KMS-11 (cell line): ENCODE results near the gene OR10J5.

Experiments
- H2AFZ ChIP-seq: fragments of 200-600 bp; sonication (generic); 2 replicates; pipeline ENCODE4 v1.6.1; 2016; ENCODE audit warnings: antibody characterized with exemption, mixed run types, low read depth
- H3K27ac ChIP-seq: fragments of 200-600 bp; sonication (generic); 2 replicates; pipeline ENCODE4 v1.6.1; 2016; ENCODE audit warnings: mild to moderate bottlenecking, mixed run types
- H3K27me3 ChIP-seq: fragments of 200-600 bp; sonication (generic); 2 replicates; pipeline ENCODE4 v1.6.1; 2017; ENCODE audit warnings: mild to moderate bottlenecking, low read depth, mixed run types, moderate library complexity; ENCODE audit not compliant: insufficient read depth
- H3K36me3 ChIP-seq: fragments of 200-600 bp; sonication (generic); 2 replicates; pipeline ENCODE4 v1.6.1; 2017; ENCODE audit warnings: mild to moderate bottlenecking, mixed run types; ENCODE audit not compliant: insufficient read depth
- H3K4me1 ChIP-seq: fragments of 200-600 bp; sonication (generic); 2 replicates; pipeline ENCODE4 v1.6.1; 2016; ENCODE audit warnings: mild to moderate bottlenecking, low read depth, mixed run types; ENCODE audit not compliant: poor library complexity, severe bottlenecking
- H3K4me2 ChIP-seq: fragments of 200-600 bp; sonication (generic); 2 replicates; pipeline ENCODE4 v1.7.0; 2016; ENCODE audit warnings: mild to moderate bottlenecking, mixed run types
- H3K4me3 ChIP-seq: fragments of 200-600 bp; sonication (generic); IDR thresholded peaks from 2 replicates; pipeline ENCODE4 v1.6.1; 2017; ENCODE audit warnings: low read depth, low read length, mixed read lengths; ENCODE audit not compliant: insufficient read depth
- H3K79me2 ChIP-seq: fragments of 200-600 bp; sonication (generic); 2 replicates; pipeline ENCODE4 v1.6.1; 2016; ENCODE audit warnings: low read depth, mixed run types; ENCODE audit not compliant: insufficient read depth
- H3K9ac ChIP-seq: fragments of 200-600 bp; sonication (generic); 2 replicates; pipeline ENCODE4 v1.6.1; 2016; ENCODE audit warnings: mild to moderate bottlenecking, mixed run types
- H4K20me1 ChIP-seq: fragments of 200-600 bp; sonication (generic); 2 replicates; pipeline ENCODE4 v1.6.1; 2016; ENCODE audit warnings: mild to moderate bottlenecking, mixed run types; ENCODE audit not compliant: insufficient read depth
- TF ChIP-seq, protein P1 (sequence below): fragments of 200-600 bp; sonication (generic); conservative IDR thresholded peaks from 2 replicates; pipeline ENCODE4 v1.6.1; 2017; ENCODE audit warnings: low read depth, mild to moderate bottlenecking, antibody characterized with exemption, low read length, moderate library complexity, mixed read lengths

The OR10J5 gene

DNA sequence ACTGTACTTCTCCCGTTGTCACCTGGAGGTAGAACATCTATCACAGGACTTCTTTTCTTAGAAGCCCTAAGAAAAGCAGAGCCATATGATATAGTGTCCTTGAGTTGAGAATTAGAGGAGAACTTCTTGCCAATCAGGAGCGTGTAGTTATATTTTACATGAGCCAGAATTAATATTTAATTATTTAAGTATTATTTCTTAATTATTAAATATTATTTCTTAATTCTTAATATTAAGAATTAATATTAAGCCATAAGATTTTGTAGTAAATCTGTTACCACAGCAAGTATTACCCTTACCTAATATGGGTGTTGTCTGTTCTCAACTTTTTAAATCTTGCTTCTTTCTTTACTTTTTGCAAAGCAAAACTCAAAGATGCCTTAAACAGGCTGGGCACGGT lies 41.6 kb upstream of the OR10J5 start:
- no peaks in the 10 kb centered on the region for H3K4me1 ChIP-seq
- H3K4me2 ChIP-seq = no peak overlapping the region
- no peak overlapping the region for H3K9ac ChIP-seq
- H4K20me1 ChIP-seq = no peaks in the 10 kb centered on the region
- H3K27ac ChIP-seq = no peak overlapping the region
- H3K79me2 ChIP-seq = no peaks in the 10 kb centered on the region
- no peak overlapping the region for H3K4me3 ChIP-seq
- H3K27me3 ChIP-seq = no peaks in the 10 kb centered on the region
- TF ChIP-seq, protein P1, sequence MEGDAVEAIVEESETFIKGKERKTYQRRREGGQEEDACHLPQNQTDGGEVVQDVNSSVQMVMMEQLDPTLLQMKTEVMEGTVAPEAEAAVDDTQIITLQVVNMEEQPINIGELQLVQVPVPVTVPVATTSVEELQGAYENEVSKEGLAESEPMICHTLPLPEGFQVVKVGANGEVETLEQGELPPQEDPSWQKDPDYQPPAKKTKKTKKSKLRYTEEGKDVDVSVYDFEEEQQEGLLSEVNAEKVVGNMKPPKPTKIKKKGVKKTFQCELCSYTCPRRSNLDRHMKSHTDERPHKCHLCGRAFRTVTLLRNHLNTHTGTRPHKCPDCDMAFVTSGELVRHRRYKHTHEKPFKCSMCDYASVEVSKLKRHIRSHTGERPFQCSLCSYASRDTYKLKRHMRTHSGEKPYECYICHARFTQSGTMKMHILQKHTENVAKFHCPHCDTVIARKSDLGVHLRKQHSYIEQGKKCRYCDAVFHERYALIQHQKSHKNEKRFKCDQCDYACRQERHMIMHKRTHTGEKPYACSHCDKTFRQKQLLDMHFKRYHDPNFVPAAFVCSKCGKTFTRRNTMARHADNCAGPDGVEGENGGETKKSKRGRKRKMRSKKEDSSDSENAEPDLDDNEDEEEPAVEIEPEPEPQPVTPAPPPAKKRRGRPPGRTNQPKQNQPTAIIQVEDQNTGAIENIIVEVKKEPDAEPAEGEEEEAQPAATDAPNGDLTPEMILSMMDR = no peak
- H3K36me3 ChIP-seq = no peaks in the 10 kb centered on the region
- no peak overlapping the region for H2AFZ ChIP-seq

DNA sequence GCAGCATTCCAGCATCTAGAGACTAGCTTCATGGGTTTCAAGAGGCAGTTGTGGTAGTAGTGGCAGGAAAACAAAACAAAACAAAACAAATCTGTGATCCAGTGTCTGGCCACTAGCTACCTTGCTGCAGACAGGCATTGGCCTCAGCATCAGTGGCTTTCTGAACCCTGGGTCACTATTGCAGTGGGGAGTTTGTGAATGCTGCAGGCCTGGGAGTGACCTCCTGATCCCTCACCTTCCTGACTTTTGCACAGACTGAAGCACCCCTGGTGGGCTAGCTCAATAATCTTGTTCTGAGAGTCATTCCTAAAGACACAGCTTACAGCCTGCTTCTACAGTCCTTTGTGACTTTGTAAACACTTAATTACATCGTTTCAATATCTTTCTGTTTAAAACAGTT lies 26.9 kb upstream of the OR10J5 start:
- H3K27me3 ChIP-seq = no peaks in the 10 kb centered on the region
- H3K4me1 ChIP-seq = no peaks in the 10 kb centered on the region
- H3K36me3 ChIP-seq = no peaks in the 10 kb centered on the region
- no peak overlapping the region for H2AFZ ChIP-seq
- H3K4me3 ChIP-seq = no peak overlapping the region
- no peak overlapping the region for H3K4me2 ChIP-seq
- H3K79me2 ChIP-seq = no peaks in the 10 kb centered on the region
- no peak overlapping the region for H3K9ac ChIP-seq
- H4K20me1 ChIP-seq = no peaks in the 10 kb centered on the region
- TF ChIP-seq, protein P1 = no peak
- no peak overlapping the region for H3K27ac ChIP-seq

DNA sequence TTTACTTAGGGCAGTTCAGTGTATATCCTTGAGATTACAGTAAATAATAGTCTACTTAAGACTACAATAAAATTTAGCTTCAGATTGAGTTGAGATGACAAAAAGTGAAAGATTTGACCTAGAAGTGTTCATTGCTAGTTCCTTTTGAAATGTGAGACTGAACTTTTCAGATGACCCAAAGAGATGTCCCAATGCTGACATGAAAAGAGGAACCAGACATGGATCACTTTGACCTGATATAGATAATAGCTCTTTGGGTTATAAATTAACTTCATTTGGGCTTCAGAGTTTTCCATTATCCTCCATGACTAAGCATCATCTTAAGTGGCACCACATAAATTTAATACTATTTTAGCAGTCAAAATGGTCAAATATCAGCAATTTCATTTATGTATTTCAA lies 25.7 kb upstream of the OR10J5 start:
- no peaks in the 10 kb centered on the region for H4K20me1 ChIP-seq
- H3K4me3 ChIP-seq = no peak overlapping the region
- no peak overlapping the region for H3K9ac ChIP-seq
- H3K27ac ChIP-seq = no peak overlapping the region
- no peaks in the 10 kb centered on the region for H3K36me3 ChIP-seq
- no peaks in the 10 kb centered on the region for H3K4me1 ChIP-seq
- TF ChIP-seq, protein P1 = no peak
- no peaks in the 10 kb centered on the region for H3K27me3 ChIP-seq
- H2AFZ ChIP-seq = no peak overlapping the region
- no peak overlapping the region for H3K4me2 ChIP-seq
- no peaks in the 10 kb centered on the region for H3K79me2 ChIP-seq

DNA sequence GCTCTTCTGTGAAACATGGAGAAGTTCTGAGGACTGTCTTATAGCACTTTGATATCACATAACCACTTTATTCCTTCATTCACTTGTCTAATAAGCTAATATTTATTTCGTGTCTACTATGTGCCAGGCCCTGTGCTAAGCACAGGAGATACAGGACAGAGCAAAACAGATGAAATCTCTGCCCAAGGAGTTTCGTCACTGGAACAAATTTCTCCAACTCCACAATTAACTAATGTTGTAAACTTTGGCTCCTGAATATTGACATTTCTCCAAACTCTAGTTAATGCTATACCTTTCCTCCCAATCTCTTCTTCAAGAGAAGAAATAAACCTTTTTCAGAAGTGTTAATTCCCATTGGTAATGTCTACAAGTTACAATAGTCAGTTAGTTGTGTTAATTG lies 24.8 kb upstream of the OR10J5 start:
- Histone ChIP-seq H3K27ac (no peak overlapping the region), H4K20me1 (no peaks in the 10 kb centered on the region), H3K4me2 (no peak overlapping the region), H3K4me3 (no peak overlapping the region), H2AFZ (no peak overlapping the region), H3K36me3 (no peaks in the 10 kb centered on the region), H3K79me2 (no peaks in the 10 kb centered on the region), H3K27me3 (no peaks in the 10 kb centered on the region), H3K4me1 (no peaks in the 10 kb centered on the region), H3K9ac (no peak overlapping the region)
- TF ChIP-seq, protein P1 = no peak
